ENCODE measurements around the gene TPRG1L. TPM values are rescaled to one million over a fixed set of nuclear protein-coding genes. Genes with fewer than 3 reads are reported as not detected.
A peak's percentile ranks its signal among the peaks of the same experiment; 100 is the strongest.
"Not testable (repeated sequence)": the region's sequence is repeated elsewhere in the genome, so short reads cannot be mapped to it uniquely, and the experiment has no call there.

TPRG1L gene
- total RNA-seq, 1 donor from 2014 or later, result 47.5 TPM

- Histone ChIP-seq H3K4me3 (no peak overlapping the region), H3K27ac (no peak overlapping the region), H3K36me3 (no peaks in the 10 kb centered on the region), H3K4me1 (peaks cover 17% of the 10 kb centered on the region), H3K27me3 (no peaks in the 10 kb centered on the region), H3K9me3 (no peaks in the 10 kb centered on the region)
- TF ChIP-seq CTCF (IDR thresholded peaks at IDR 0.05), result no peak
- DNase-seq, result no peak
- intact Hi-C loops (cut with DNase I), result no loop called here
- no peak for ATAC-seq
These were observed 45.9 kb upstream of the TPRG1L start for GRCh38 chr1:3578906-3579305.

- TF ChIP-seq CTCF (IDR thresholded peaks at IDR 0.05), result no peak
- Histone ChIP-seq H3K9me3 (no peaks in the 10 kb centered on the region), H3K27me3 (no peaks in the 10 kb centered on the region), H3K4me3 (no peak overlapping the region), H3K27ac (no peak overlapping the region), H3K36me3 (no peaks in the 10 kb centered on the region), H3K4me1 (peaks cover 17% of the 10 kb centered on the region)
- ATAC-seq (no peak), DNase-seq (no peak)
- intact Hi-C loops (cut with DNase I), result no loop called here
These were observed 45.2 kb upstream of the TPRG1L start for GRCh38 chr1:3579626-3580025.

- ATAC-seq (no peak), DNase-seq (no peak)
- H3K4me1 ChIP-seq, result peaks cover 17% of the 10 kb centered on the region
- intact Hi-C loops (cut with DNase I), result no loop called here
- H3K9me3 ChIP-seq, result no peaks in the 10 kb centered on the region
- no peaks in the 10 kb centered on the region for H3K27me3 ChIP-seq
- H3K27ac ChIP-seq, result no peak overlapping the region
- no peaks in the 10 kb centered on the region for H3K36me3 ChIP-seq
- H3K4me3 ChIP-seq, result no peak overlapping the region
- no peak for TF ChIP-seq CTCF (IDR thresholded peaks at IDR 0.05)
These were observed 44.6 kb upstream of the TPRG1L start for GRCh38 chr1:3580231-3580630.

- DNase-seq (no peak), ATAC-seq (no peak)
These were observed 43.3 kb upstream of the TPRG1L start for GRCh38 chr1:3581296-3582036.

GRCh38 chr1:3583751-3584150 is 41.1 kb upstream of the TPRG1L start:
- H3K27me3 ChIP-seq; H3K9me3 ChIP-seq; H3K4me1 ChIP-seq; intact Hi-C loops (cut with DNase I); H3K36me3 ChIP-seq; H3K27ac ChIP-seq; H3K4me3 ChIP-seq: not testable (repeated sequence)
- DNase-seq (peak; percentile 84), ATAC-seq (peak; percentile 59)

More at GRCh38 chr1:3581296-3582036, 43.3 kb upstream of the TPRG1L start:
- no peak overlapping the region for H3K27ac ChIP-seq
- H3K9me3 ChIP-seq, result no peaks in the 10 kb centered on the region
- no peaks in the 10 kb centered on the region for H3K27me3 ChIP-seq
- no peak for TF ChIP-seq CTCF (IDR thresholded peaks at IDR 0.05)
- intact Hi-C loops (cut with DNase I), result no loop called here
- no peaks in the 10 kb centered on the region for H3K36me3 ChIP-seq
- no peak overlapping the region for H3K4me3 ChIP-seq
- H3K4me1 ChIP-seq, result peaks cover 17% of the 10 kb centered on the region

GRCh38 chr1:3584915-3585314 is 39.9 kb upstream of the TPRG1L start:
- Histone ChIP-seq H3K36me3 (no peaks in the 10 kb centered on the region), H3K27me3 (no peaks in the 10 kb centered on the region), H3K4me1 (peaks cover 12% of the 10 kb centered on the region), H3K27ac (no peak overlapping the region), H3K4me3 (no peak overlapping the region), H3K9me3 (no peaks in the 10 kb centered on the region)
- intact Hi-C loops (cut with DNase I), result no loop called here
- no peak for ATAC-seq
- no peak for TF ChIP-seq CTCF (IDR thresholded peaks at IDR 0.05)
- DNase-seq, result no peak

GRCh38 chr1:3585353-3585868 is 39.4 kb upstream of the TPRG1L start:
- H3K36me3 ChIP-seq; intact Hi-C loops (cut with DNase I); H3K9me3 ChIP-seq; ATAC-seq; H3K4me3 ChIP-seq; H3K27me3 ChIP-seq; H3K27ac ChIP-seq; DNase-seq: not testable (repeated sequence)
- H3K4me1 ChIP-seq, result peaks cover 17% of the 10 kb centered on the region

All from upper lobe of right lung (tissue), 1 donor.